Retinal pigment epithelial cell (primary cell): ENCODE measurements around the gene GXYLT2.

ENCODE experiments used
- DNase-seq: peaks from one replicate; pipeline ENCODE4 v3.0.0-alpha.2; 2010; ENCODE audit warnings: low read depth
- H3K4me3 ChIP-seq: 2 replicates; pipeline ENCODE4 v1.5.1; 2011; ENCODE audit warnings: mild to moderate bottlenecking, low read length, control low read depth, moderate library complexity
- CTCF ChIP-seq: conservative IDR thresholded peaks from 2 replicates; pipeline ENCODE4 v1.5.1; 2011; ENCODE audit warnings: low read depth, low read length, control low read depth, inconsistent platforms

The GXYLT2 gene

DNA sequence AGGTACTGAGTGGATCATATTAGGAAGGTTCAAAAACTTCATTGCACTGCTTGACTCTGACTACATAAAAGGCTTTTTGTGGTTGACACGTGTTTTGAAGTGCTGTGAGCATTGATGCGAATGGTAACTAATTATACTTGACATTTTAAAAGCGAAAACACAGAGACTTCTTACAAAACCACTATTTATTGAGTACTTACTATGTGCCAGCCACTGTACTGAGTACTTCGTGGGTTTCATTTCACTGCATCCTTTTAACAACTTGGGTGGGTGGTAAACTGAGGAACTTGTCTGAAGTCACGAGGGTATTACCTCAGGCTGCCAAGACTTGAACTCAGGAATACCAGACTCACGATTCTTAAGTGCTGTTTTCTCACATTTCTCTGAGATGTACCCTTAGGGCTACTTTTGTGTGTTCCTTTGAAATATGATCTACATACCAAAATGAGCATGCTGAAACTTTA, 63.4 kb downstream of the GXYLT2 start:
- TF ChIP-seq CTCF, result no peak
- no peak overlapping the region for H3K4me3 ChIP-seq
- no peak for DNase-seq

GRCh38 chr3:72953325-72953956, 65.6 kb downstream of the GXYLT2 start:
- no peak for DNase-seq
- no peak overlapping the region for H3K4me3 ChIP-seq
- no peak for TF ChIP-seq CTCF

DNA sequence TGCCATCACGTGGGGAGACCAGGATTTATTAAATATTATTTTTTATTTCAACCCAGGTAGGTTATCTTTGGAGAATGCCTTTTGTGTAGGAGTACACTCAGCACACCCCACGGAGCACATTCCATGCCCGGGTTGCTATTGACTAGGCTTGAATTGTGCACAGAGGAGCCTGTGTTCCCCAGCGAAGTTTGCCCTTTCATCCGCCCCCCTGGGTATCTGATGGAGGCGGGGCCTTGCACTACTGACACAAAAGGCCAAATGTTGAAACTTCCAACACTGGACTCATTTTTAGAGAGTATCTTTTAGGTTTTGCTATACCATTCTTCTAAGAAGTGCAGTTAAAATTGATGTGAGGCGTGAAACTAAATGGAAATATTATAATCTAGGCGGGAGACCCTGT, 69.5 kb downstream of the GXYLT2 start:
- no peak overlapping the region for H3K4me3 ChIP-seq
- TF ChIP-seq CTCF, result no peak
- no peak for DNase-seq

- TF ChIP-seq CTCF, result no peak
- DNase-seq, result no peak
- no peak overlapping the region for H3K4me3 ChIP-seq
Observed at GRCh38 chr3:72959336-72959735, 71.5 kb downstream of the GXYLT2 start.

DNA sequence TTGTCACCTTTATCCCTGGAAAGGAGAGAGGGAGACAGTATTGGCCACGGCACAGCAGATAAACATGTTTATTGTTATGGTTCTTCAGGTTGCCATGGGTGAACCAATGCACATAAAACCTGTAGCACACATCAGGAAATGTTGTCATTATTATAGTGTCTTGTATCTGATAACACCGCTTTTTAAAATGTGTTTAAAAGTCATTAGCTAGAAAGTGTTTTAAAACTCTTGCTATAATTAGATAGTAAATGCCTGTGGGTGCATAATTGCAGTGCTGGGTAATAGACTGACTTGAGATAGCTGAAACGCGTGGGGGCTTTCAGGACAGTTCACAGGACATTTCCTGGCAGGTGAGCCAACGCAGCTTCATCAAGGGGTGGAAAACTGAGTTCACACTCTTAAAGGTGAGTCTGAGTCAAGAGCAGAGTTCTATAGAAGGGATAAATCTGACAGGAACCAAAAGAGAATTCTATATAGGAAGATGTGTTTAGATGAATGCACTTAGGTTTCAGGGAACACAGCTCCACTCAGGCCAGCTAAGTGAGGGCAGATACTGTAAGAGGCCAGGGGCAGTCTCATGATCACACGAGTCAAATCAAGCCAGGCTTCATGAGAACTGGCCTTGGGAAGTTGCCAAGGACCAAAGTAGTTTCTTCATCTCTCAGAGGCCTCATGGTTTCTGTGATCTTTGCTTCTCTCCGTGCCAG, 73.1 kb downstream of the GXYLT2 start:
- peak; percentile 75 for DNase-seq
- no peak overlapping the region for H3K4me3 ChIP-seq
- TF ChIP-seq CTCF, result no peak

DNA sequence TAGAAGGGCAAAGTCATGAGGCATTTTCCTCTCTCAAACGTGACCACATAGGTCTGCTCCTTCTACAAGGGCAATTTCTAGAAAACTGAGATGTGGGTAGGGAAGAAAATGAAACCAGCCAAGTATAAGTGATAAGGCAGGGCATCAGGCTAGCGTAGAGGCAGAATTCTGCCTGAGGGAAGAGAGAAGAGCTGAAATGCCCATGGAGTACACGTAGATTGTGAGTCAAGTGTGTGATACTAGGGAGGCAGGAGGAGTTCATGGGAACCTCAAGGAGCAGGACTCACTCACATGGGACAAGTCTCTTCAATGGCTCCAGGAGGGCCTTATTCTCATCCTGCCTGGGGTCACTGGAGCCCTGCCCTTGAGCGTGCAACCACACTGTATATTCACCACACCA, 73.9 kb downstream of the GXYLT2 start:
- no peak overlapping the region for H3K4me3 ChIP-seq
- no peak for TF ChIP-seq CTCF
- DNase-seq, result no peak

DNA sequence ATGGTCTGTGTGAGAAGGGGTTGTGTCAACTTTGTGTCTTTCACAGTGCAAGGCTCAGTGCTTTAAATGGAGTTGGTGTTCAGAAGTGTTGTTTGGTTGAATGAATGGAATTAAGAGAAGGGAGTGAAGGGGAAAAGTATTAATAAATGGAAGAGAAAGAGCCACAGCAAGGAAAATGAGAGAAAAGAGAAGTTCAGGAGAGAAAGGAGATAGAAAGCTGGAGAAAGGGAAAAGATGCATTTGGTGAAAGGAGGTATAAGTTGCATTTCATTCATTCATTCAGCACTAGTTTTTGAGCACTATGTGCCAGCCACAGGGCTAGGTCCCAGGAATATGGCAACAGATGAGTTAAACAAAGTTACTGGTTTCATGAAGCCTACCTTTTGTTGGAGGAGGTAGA, 74.5 kb downstream of the GXYLT2 start:
- H3K4me3 ChIP-seq, result no peak overlapping the region
- no peak for TF ChIP-seq CTCF
- DNase-seq, result no peak
